GM12878 (cell line): ENCODE data around the gene CFAP157. TPM values are rescaled to one million over a fixed set of nuclear protein-coding genes. Genes with fewer than 3 reads are reported as not detected.

ENCODE experiments used
- ATAC-seq: fragments of 200-7000 bp; cut with Tn5 transposase; 3 replicates; pipeline ENCODE4 v1.9.1; 2020; ENCODE audit warnings: mild to moderate bottlenecking, moderate library complexity
- BruUV-seq: library from RNA; stranded (reverse); fragments of 400-500 nt; replicated peaks from 2 replicates; lab custom pipeline; 2021; lab: Mats Ljungman, UMichigan
- CTCF ChIA-PET: fragments of 300-600 bp; sonication (Branson Sonifier 250); formaldehyde crosslinking; extraction: SDS; loops from one replicate; lab custom pipeline; 2021; ENCODE audit warnings: inconsistent platforms; lab: Yijun Ruan, JAX
- POLR2A ChIA-PET: fragments of 350-600 bp; formaldehyde crosslinking; extraction: SDS; loops from one replicate; lab custom pipeline; 2021; ENCODE audit warnings: inconsistent platforms; lab: Charles Lee
- RAD21 ChIA-PET: fragments of 300-600 bp; sonication (Branson Sonifier 250); formaldehyde crosslinking; loops from one replicate; lab custom pipeline; 2023; ENCODE audit warnings: antibody characterized with exemption; ENCODE audit not compliant: unreplicated experiment; lab: Charles Lee
- SMC1A ChIA-PET: fragments of 300-600 bp; sonication (Branson Sonifier 250); formaldehyde crosslinking; loops from one replicate; lab custom pipeline; 2023; ENCODE audit not compliant: unreplicated experiment, uncharacterized antibody; lab: Charles Lee
- DNase-seq: peaks from one replicate; pipeline ENCODE4 v3.0.0-alpha.2; 2011; ENCODE audit warnings: low read depth, low spot score
- FAIRE-seq: peaks from 3 replicates; lab custom pipeline; 2011; peaks lifted over from hg19 to GRCh38; lab: Jason Lieb, UNC
- H2AFZ ChIP-seq: 2 replicates; pipeline ENCODE4 v1.6.0; 2011; ENCODE audit warnings: low read depth, low read length, control low read depth; ENCODE audit not compliant: control insufficient read depth
- H3K27ac ChIP-seq: 2 replicates; pipeline ENCODE4 v1.5.1; 2011; ENCODE audit warnings: control low read depth; ENCODE audit not compliant: control insufficient read depth, insufficient read depth
- H3K27me3 ChIP-seq, 2 experiments: replicated peaks in 1 of 2; 2 replicates each; pipeline versions ENCODE4 v1.6.0 to v1.6.1; 2011; ENCODE audit warnings: low read length in 1 of 2; ENCODE audit not compliant: control insufficient read depth in 2 of 2, insufficient read depth in 2 of 2
- H3K36me3 ChIP-seq, 2 experiments: 2 replicates each; pipeline ENCODE4 v1.5.1; 2011; ENCODE audit warnings: low read length in 1 of 2; ENCODE audit not compliant: control insufficient read depth in 2 of 2, insufficient read depth in 2 of 2
- H3K4me1 ChIP-seq: 2 replicates; pipeline ENCODE4 v1.6.1; 2011; ENCODE audit warnings: mild to moderate bottlenecking, low read length, moderate library complexity, mixed read lengths; ENCODE audit not compliant: control insufficient read depth, insufficient read depth
- H3K4me2 ChIP-seq: 2 replicates; pipeline ENCODE4 v1.6.0; 2011; ENCODE audit warnings: control low read depth; ENCODE audit not compliant: control insufficient read depth, insufficient read depth
- H3K4me3 ChIP-seq: fragments of 200-600 bp; sonication (generic); 2 replicates; pipeline ENCODE4 v1.5.1; 2016
- H3K79me2 ChIP-seq: 2 replicates; pipeline ENCODE4 v1.6.0; 2011; ENCODE audit warnings: low read length; ENCODE audit not compliant: control insufficient read depth, insufficient read depth
- H3K9ac ChIP-seq: 2 replicates; pipeline ENCODE4 v1.8.0; 2011; ENCODE audit warnings: low read length, control low read depth, mixed read lengths; ENCODE audit not compliant: control insufficient read depth, insufficient read depth
- H3K9me3 ChIP-seq: replicated peaks from 3 replicates; pipeline ENCODE4 v1.5.1; 2011; ENCODE audit warnings: mild to moderate bottlenecking, low read length; ENCODE audit not compliant: control insufficient read depth, insufficient read depth
- H4K20me1 ChIP-seq: 2 replicates; pipeline ENCODE4 v1.6.0; 2011; ENCODE audit not compliant: control insufficient read depth, insufficient read depth
- ASH2L ChIP-seq: fragments of 300-600, 200-600 bp; sonication (generic); IDR thresholded peaks from 2 replicates; pipeline ENCODE4 v1.6.1; 2017; ENCODE audit warnings: low read depth, mild to moderate bottlenecking, borderline replicate concordance
- CREB1 ChIP-seq: IDR thresholded peaks from 2 replicates; pipeline ENCODE4 v1.6.1; 2012; ENCODE audit warnings: low read depth, mild to moderate bottlenecking, inconsistent platforms
- EGR1 ChIP-seq, 2 experiments: IDR thresholded peaks; 1 replicate in 1 of 2; 2 replicates in 1 of 2; pipeline ENCODE4 v1.6.1; 2011 to 2012; ENCODE audit warnings: low read depth in 2 of 2, low read length in 2 of 2, borderline replicate concordance in 1 of 2, mild to moderate bottlenecking in 1 of 2, moderate library complexity in 1 of 2
- ETV6 ChIP-seq, 2 experiments: fragments of 450-650 bp in 1 of 2; IDR thresholded peaks in 1 of 2; conservative IDR thresholded peaks in 1 of 2; 2 replicates each; pipeline ENCODE4 v1.6.1; 2014; ENCODE audit warnings: antibody characterized with exemption in 1 of 2, borderline replicate concordance in 1 of 2, low read depth in 1 of 2, mild to moderate bottlenecking in 1 of 2, moderate library complexity in 1 of 2
- MTA2 ChIP-seq: fragments of 450-650 bp; IDR thresholded peaks from 2 replicates; pipeline ENCODE4 v1.6.1; 2016; ENCODE audit warnings: low read depth, mild to moderate bottlenecking, moderate library complexity
- NBN ChIP-seq: fragments of 450-650 bp; IDR thresholded peaks from 2 replicates; pipeline ENCODE4 v1.6.1; 2016
- PAX8 ChIP-seq: fragments of 450-650 bp; IDR thresholded peaks from 2 replicates; pipeline ENCODE4 v1.6.1; 2017; ENCODE audit warnings: mild to moderate bottlenecking, moderate library complexity
- PML ChIP-seq: IDR thresholded peaks from 2 replicates; pipeline ENCODE4 v1.6.1; 2012; ENCODE audit warnings: low read length, inconsistent platforms
- STAT3 ChIP-seq: IDR thresholded peaks from 2 replicates; pipeline ENCODE4 v1.6.1; 2011; ENCODE audit warnings: low read depth, low read length, improper control_type of control experiment
- TCF12 ChIP-seq: IDR thresholded peaks from 2 replicates; pipeline ENCODE4 v1.6.1; 2011; ENCODE audit warnings: low read depth, mild to moderate bottlenecking, low read length
- TCF3 ChIP-seq: IDR thresholded peaks from 2 replicates; pipeline ENCODE4 v1.6.1; 2012; ENCODE audit warnings: low read depth, mild to moderate bottlenecking, low read length, borderline replicate concordance; ENCODE audit not compliant: insufficient read depth
- ZSCAN29 ChIP-seq: fragments of 450-650 bp; IDR thresholded peaks from 2 replicates; pipeline ENCODE4 v1.6.1; 2017; ENCODE audit warnings: mild to moderate bottlenecking, moderate library complexity
- WGBS: methylation state at CpG from one replicate; pipeline ENCODE4 v1.1.6; 2016; ENCODE audit warnings: low lambda C conversion rate; ENCODE audit not compliant: insufficient replicate concordance, insufficient coverage; ENCODE audit errors: missing lambda C conversion rate; 5-methylcytosine and 5-hydroxymethylcytosine counted together
- in situ Hi-C: fragments of 300-500 bp; cut with MboI; formaldehyde crosslinking; loops from 9 replicates; pipeline ENCODE4 v1.14.3; 2018; ENCODE audit warnings: mixed read lengths
- intact Hi-C: fragments of 100-400 bp; cut with micrococcal nuclease; formaldehyde crosslinking; loops from one replicate; pipeline ENCODE4 v1.14.2; 2022; ENCODE audit not compliant: unreplicated experiment
- polyA plus RNA-seq, 11 experiments: library from polyadenylated mRNA; depleted of rRNA in 4 of 11; unstranded in 6 of 11; stranded (reverse) in 5 of 11; fragments of >200 nt; fragmentation: Nextera tagmentation in 4 of 11; fragmentation: Illumina TruSeq in 1 of 11; extraction: Ambion mirVana in 4 of 11; extraction: Trizol in 1 of 11; gene quantifications; 1 replicate in 1 of 11; 2 replicates in 10 of 11; pipeline versions ENCODE4 v1.2.1 to v1.2.3, GENCODE V29; 2011 to 2016; ENCODE audit warnings: inconsistent platforms in 2 of 11, missing spikeins in 2 of 11, low read depth in 1 of 11
- total RNA-seq, 4 experiments: library from RNA; depleted of rRNA in 3 of 4; stranded (reverse); fragments of >200 nt in 3 of 4; fragmentation: Illumina TruSeq in 1 of 4; extraction: Trizol in 1 of 4; gene quantifications; 2 replicates each; pipeline versions ENCODE4 v1.2.1 to v1.2.3, GENCODE V29; 2013 to 2021
- TF ChIP-seq, protein P1 (sequence below): IDR thresholded peaks from 2 replicates; pipeline ENCODE4 v1.6.1; 2012; ENCODE audit warnings: low read depth, low read length, improper control_type of control experiment
- TF ChIP-seq, protein P2 (sequence below): IDR thresholded peaks from 2 replicates; pipeline ENCODE4 v1.6.1; 2012; ENCODE audit warnings: improper control_type of control experiment, low read depth, low read length; ENCODE audit not compliant: insufficient replicate concordance
- TF ChIP-seq, protein P3 (sequence below): IDR thresholded peaks from 2 replicates; pipeline ENCODE4 v1.6.1; 2012; ENCODE audit warnings: low read depth, low read length, improper control_type of control experiment
- TF ChIP-seq, protein P4 (sequence below): IDR thresholded peaks from 2 replicates; pipeline ENCODE4 v1.6.1; 2011; ENCODE audit warnings: low read depth, mild to moderate bottlenecking, low read length, moderate library complexity, borderline replicate concordance; ENCODE audit errors: extremely low read depth

CFAP157 gene
- total and polyA plus RNA-seq, 10 of the 15 experiments (the other 5 are each of a cell fraction or from before 2014, with no cell fraction given): 0.08 to 0.72 TPM; not detected in 8

DNA sequence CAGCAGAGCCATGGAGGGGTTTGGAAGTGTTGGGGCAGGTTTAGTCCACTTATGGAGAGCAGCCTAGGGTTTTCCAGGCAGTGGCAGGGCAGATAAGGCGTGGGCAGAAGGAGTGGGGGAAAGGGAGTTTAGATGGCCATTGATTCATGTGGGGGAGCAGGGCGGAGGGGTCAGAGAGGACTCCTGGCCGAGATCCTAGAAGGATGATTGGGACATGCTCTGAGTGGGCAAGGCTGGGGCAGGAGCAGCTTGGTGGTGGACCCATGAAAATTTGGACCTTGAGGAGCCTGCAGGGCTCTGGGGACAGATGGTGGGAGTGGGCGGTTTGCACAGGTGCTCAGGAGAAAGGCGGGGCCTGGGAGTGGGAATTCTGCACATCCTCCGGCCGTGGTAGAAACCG is 46.4 kb downstream of the CFAP157 start:
- RAD21 ChIA-PET: no interaction called here
- no peak overlapping the region for H2AFZ ChIP-seq
- H4K20me1 ChIP-seq: no peaks in the 10 kb centered on the region
- no peak for TF ChIP-seq TCF3
- no peak for TF ChIP-seq PML
- no peak for TF ChIP-seq ZSCAN29
- no peak for TF ChIP-seq TCF12
- TF ChIP-seq MTA2: no peak
- TF ChIP-seq NBN: no peak
- TF ChIP-seq, protein P1, sequence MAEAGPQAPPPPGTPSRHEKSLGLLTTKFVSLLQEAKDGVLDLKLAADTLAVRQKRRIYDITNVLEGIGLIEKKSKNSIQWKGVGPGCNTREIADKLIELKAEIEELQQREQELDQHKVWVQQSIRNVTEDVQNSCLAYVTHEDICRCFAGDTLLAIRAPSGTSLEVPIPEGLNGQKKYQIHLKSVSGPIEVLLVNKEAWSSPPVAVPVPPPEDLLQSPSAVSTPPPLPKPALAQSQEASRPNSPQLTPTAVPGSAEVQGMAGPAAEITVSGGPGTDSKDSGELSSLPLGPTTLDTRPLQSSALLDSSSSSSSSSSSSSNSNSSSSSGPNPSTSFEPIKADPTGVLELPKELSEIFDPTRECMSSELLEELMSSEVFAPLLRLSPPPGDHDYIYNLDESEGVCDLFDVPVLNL: no peak
- TF ChIP-seq, protein P2, sequence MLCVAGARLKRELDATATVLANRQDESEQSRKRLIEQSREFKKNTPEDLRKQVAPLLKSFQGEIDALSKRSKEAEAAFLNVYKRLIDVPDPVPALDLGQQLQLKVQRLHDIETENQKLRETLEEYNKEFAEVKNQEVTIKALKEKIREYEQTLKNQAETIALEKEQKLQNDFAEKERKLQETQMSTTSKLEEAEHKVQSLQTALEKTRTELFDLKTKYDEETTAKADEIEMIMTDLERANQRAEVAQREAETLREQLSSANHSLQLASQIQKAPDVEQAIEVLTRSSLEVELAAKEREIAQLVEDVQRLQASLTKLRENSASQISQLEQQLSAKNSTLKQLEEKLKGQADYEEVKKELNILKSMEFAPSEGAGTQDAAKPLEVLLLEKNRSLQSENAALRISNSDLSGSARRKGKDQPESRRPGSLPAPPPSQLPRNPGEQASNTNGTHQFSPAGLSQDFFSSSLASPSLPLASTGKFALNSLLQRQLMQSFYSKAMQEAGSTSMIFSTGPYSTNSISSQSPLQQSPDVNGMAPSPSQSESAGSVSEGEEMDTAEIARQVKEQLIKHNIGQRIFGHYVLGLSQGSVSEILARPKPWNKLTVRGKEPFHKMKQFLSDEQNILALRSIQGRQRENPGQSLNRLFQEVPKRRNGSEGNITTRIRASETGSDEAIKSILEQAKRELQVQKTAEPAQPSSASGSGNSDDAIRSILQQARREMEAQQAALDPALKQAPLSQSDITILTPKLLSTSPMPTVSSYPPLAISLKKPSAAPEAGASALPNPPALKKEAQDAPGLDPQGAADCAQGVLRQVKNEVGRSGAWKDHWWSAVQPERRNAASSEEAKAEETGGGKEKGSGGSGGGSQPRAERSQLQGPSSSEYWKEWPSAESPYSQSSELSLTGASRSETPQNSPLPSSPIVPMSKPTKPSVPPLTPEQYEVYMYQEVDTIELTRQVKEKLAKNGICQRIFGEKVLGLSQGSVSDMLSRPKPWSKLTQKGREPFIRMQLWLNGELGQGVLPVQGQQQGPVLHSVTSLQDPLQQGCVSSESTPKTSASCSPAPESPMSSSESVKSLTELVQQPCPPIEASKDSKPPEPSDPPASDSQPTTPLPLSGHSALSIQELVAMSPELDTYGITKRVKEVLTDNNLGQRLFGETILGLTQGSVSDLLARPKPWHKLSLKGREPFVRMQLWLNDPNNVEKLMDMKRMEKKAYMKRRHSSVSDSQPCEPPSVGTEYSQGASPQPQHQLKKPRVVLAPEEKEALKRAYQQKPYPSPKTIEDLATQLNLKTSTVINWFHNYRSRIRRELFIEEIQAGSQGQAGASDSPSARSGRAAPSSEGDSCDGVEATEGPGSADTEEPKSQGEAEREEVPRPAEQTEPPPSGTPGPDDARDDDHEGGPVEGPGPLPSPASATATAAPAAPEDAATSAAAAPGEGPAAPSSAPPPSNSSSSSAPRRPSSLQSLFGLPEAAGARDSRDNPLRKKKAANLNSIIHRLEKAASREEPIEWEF: no peak
- no peak for TF ChIP-seq ASH2L
- TF ChIP-seq, protein P3, sequence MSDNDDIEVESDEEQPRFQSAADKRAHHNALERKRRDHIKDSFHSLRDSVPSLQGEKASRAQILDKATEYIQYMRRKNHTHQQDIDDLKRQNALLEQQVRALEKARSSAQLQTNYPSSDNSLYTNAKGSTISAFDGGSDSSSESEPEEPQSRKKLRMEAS: no peak
- TF ChIP-seq STAT3: no peak
- TF ChIP-seq PAX8: no peak
- TF ChIP-seq ETV6 (conservative IDR thresholded peaks at IDR 0.05 in 1 of 2, IDR thresholded peaks at IDR 0.05 in 1 of 2; ENCODE audit: borderline replicate concordance in 1 of 2, low read depth in 1 of 2): no peak
- no peak for TF ChIP-seq EGR1 (IDR thresholded peaks at IDR 0.05; ENCODE audit: borderline replicate concordance in 1 of 2, low read depth in 2 of 2, low read length in 2 of 2)
- TF ChIP-seq, protein P4, sequence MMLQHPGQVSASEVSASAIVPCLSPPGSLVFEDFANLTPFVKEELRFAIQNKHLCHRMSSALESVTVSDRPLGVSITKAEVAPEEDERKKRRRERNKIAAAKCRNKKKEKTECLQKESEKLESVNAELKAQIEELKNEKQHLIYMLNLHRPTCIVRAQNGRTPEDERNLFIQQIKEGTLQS: no peak
- TF ChIP-seq CREB1: no peak
- intact Hi-C loops (no loop called here), in situ Hi-C loops (no loop called here)
- FAIRE-seq: no peak
- H3K36me3 ChIP-seq: peaks cover 12 to 16% of the 10 kb centered on the region in 2 experiments; a peak in 3 of 4 replicates
- CTCF ChIA-PET: no interaction called here
- SMC1A ChIA-PET: no interaction called here
- no TSS peak for BruUV-seq
- WGBS: 77% methylated on average over 8 of the region's 8 CpGs
- H3K9me3 ChIP-seq: no peaks in the 10 kb centered on the region
- no peak overlapping the region for H3K27ac ChIP-seq
- no peak overlapping the region for H3K9ac ChIP-seq
- H3K79me2 ChIP-seq: no peaks in the 10 kb centered on the region
- POLR2A ChIA-PET: no interaction called here
- H3K27me3 ChIP-seq: no peaks in the 10 kb centered on the region
- H3K4me3 ChIP-seq: no peak overlapping the region
- DNase-seq: no peak
- H3K4me2 ChIP-seq: no peak overlapping the region
- no peaks in the 10 kb centered on the region for H3K4me1 ChIP-seq
- ATAC-seq: no peak
